Measurements from ENCODE around the gene CACNA1B. TPM values are rescaled to one million over a fixed set of nuclear protein-coding genes. Genes with fewer than 3 reads are reported as not detected.

The CACNA1B gene
- total and polyA plus RNA-seq, 4 donors, result 0.01 to 0.20 (median 0.09) TPM; not detected in 1

GRCh38 chr9:137951597-137952490 lies 74.3 kb downstream of the CACNA1B start:
- 85% methylated on average over 12 of the region's 12 CpGs for WGBS, 2 donors
- no peaks in the 10 kb centered on the region for H3K4me1 ChIP-seq (ENCODE audit: control insufficient read depth in 5 of 5, insufficient read depth in 5 of 5, low read length in 5 of 5)
- H3K9ac ChIP-seq (ENCODE audit: insufficient read depth in 1 of 2, low read length in 2 of 2), result no peak overlapping the region
- H3K36me3 ChIP-seq (ENCODE audit: control insufficient read depth in 4 of 4, insufficient read depth in 4 of 4, low read length in 4 of 4), result no peaks in the 10 kb centered on the region
- H3K4me3 ChIP-seq, result no peak overlapping the region
- peaks cover 0 to 4% (median 0%) of the 10 kb centered on the region in 3 donors for H3K27me3 ChIP-seq (ENCODE audit: control insufficient read depth in 3 of 3, insufficient read depth in 3 of 3, low read length in 2 of 3)
- TF ChIP-seq CTCF (IDR thresholded peaks at IDR 0.05; ENCODE audit: control extremely low read depth, extremely low read depth), result no peak
- ATAC-seq (ENCODE audit: insufficient read depth, low FRiP score), result no peak
- peaks cover 0 to 8% (median under 1%) of the 10 kb centered on the region in 4 donors for H3K9me3 ChIP-seq (ENCODE audit: control insufficient read depth in 4 of 4, insufficient read depth in 3 of 4, low read length in 3 of 4)
- no peak overlapping the region for H3K27ac ChIP-seq (ENCODE audit: low read depth in 1 of 2, low read length in 1 of 2)
- DNase-seq, result no peak

- H3K9ac ChIP-seq (ENCODE audit: insufficient read depth in 1 of 2, low read length in 2 of 2), result no peak overlapping the region
- no peak overlapping the region for H3K4me3 ChIP-seq
- H3K36me3 ChIP-seq (ENCODE audit: control insufficient read depth in 4 of 4, insufficient read depth in 4 of 4, low read length in 4 of 4), result no peaks in the 10 kb centered on the region
- DNase-seq (no peak), ATAC-seq (ENCODE audit: insufficient read depth, low FRiP score) (no peak)
- WGBS, 2 donors, result 82 to 92% methylated on average over 12 of the region's 12 CpGs
- no peak overlapping the region for H3K27ac ChIP-seq (ENCODE audit: low read depth in 1 of 2, low read length in 1 of 2)
- H3K27me3 ChIP-seq (ENCODE audit: control insufficient read depth in 3 of 3, insufficient read depth in 3 of 3, low read length in 2 of 3), result peaks cover 0 to 4% (median 0%) of the 10 kb centered on the region in 3 donors
- H3K9me3 ChIP-seq (ENCODE audit: control insufficient read depth in 4 of 4, insufficient read depth in 3 of 4, low read length in 3 of 4), result peaks cover 0 to 8% (median 0%) of the 10 kb centered on the region in 4 donors
- no peaks in the 10 kb centered on the region for H3K4me1 ChIP-seq (ENCODE audit: control insufficient read depth in 5 of 5, insufficient read depth in 5 of 5, low read length in 5 of 5)
- TF ChIP-seq CTCF (IDR thresholded peaks at IDR 0.05; ENCODE audit: control extremely low read depth, extremely low read depth), result no peak
Observed at GRCh38 chr9:137952976-137953666, 75.5 kb downstream of the CACNA1B start.

- H3K36me3 ChIP-seq (ENCODE audit: control insufficient read depth in 4 of 4, insufficient read depth in 4 of 4, low read length in 4 of 4), result no peaks in the 10 kb centered on the region
- H3K27ac ChIP-seq (ENCODE audit: low read depth in 1 of 2, low read length in 1 of 2), result no peak overlapping the region
- no peak for TF ChIP-seq CTCF (IDR thresholded peaks at IDR 0.05; ENCODE audit: control extremely low read depth, extremely low read depth)
- no peak for ATAC-seq (ENCODE audit: insufficient read depth, low FRiP score)
- H3K9me3 ChIP-seq (ENCODE audit: control insufficient read depth in 4 of 4, insufficient read depth in 3 of 4, low read length in 3 of 4), result peaks cover 0 to 4% (median 0%) of the 10 kb centered on the region in 4 donors
- 84 to 89% methylated on average over 10 of the region's 10 CpGs for WGBS, 2 donors
- peaks cover 0 to 4% (median 0%) of the 10 kb centered on the region in 3 donors for H3K27me3 ChIP-seq (ENCODE audit: control insufficient read depth in 3 of 3, insufficient read depth in 3 of 3, low read length in 2 of 3)
- no peaks in the 10 kb centered on the region for H3K4me1 ChIP-seq (ENCODE audit: control insufficient read depth in 5 of 5, insufficient read depth in 5 of 5, low read length in 5 of 5)
- no peak overlapping the region for H3K4me3 ChIP-seq
- H3K9ac ChIP-seq (ENCODE audit: insufficient read depth in 1 of 2, low read length in 2 of 2), result no peak overlapping the region
- DNase-seq, result no peak
Observed at GRCh38 chr9:137953683-137954438, 76.3 kb downstream of the CACNA1B start.

All from lung (tissue), 12 donors.